ENCODE results near the gene RASGRP4.

- no peak for TF ChIP-seq POLR2A (IDR thresholded peaks at IDR 0.05; ENCODE audit: extremely low read depth, insufficient read length)
- no peak for TF ChIP-seq CTCF (IDR thresholded peaks at IDR 0.05; ENCODE audit: low read depth, low read length)
- TF ChIP-seq MAX (IDR thresholded peaks at IDR 0.05; ENCODE audit: low read depth, low read length) = no peak
Observed at GRCh38 chr19:38466050-38466449, 40.0 kb upstream of the RASGRP4 start.
